Daoy (cell line): ENCODE data around the gene PLA2G2F. TPM values are rescaled to one million over a fixed set of nuclear protein-coding genes. Genes with fewer than 3 reads are reported as not detected.

Source experiments
- DNase-seq: peaks from one replicate; pipeline ENCODE4 v3.0.0-alpha.2; 2015; ENCODE audit warnings: low read depth
- total RNA-seq: library from RNA; depleted of rRNA; stranded (reverse); fragments of >200 nt; shearing (Covaris generic); gene quantifications from 2 replicates; pipeline ENCODE4 v1.2.3, GENCODE V29; 2014

The PLA2G2F gene
- total RNA-seq, 1 experiment from 2014 or later, result not detected

DNA sequence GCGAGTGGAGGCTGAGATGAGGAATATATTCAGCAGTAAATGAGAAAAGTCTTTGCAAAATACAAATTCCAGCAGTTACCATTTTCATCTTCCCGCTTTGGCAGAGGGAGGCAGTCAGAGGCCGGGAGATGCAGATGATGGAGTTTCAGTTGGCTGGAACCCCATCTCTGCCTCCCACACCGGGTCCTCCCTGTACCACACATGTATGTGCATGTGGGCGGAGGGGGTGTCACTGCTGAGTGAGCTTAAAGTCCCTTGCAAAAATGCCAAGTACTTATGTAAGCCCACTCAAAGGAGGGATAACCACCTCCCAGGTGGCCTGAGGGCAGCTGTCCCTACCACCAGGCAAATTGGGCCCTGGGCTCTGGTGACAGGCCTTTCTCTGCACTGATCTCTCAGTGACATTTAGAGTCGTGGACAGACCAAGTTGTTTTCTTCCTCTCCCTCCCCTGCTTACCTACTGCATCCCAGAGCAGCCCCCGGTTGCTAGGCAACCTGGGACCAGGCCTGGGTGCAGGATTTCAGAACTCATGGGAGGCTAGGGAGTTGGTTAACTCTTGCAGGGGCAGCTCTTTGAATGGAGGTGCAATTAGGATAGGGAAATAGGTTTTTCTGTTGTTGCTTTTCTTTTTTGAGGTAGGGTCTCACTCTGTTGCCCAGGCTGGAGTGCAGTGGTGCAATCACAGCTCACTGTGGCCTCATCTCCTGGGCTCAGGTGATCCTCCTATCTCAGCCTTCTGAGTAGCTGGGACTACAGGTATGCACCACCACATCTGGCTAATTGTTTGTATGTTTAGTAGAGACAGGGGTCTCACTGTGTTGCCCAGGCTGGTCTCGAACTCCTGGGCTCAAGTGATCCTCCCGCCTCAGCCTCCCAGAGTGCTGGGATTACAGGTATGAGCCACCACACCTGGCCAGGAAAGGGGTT is 29.7 kb downstream of the PLA2G2F start:
- no peak for DNase-seq

- DNase-seq, result no peak
These were observed 30.8 kb downstream of the PLA2G2F start for GRCh38 chr1:20169932-20170331.

DNA sequence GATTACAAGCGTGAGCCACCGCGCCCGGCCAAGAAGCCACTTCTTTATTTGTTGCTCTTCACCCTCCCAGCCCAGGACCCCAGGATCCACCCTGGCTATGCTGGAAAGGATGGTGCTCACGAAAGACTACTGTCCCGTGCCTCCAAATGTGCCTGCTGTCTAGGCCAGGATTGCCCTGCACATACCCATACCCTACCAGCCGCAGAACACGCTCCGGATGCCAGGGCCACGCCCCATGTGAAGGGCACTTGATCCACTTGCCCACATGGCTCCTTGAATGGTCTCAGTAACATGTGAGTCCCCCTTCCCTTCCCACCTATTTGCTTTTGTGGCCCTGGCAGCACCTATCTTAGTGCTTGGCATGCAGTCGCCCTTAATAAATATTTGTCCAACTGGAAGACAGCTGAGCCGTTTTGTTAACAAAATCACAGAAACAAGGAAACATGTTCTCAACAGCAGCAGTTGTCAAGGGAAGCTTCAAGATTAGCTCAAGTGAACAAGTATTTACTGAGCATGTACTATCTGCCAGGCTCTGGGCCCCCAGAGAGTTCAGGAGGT is 33.0 kb downstream of the PLA2G2F start:
- DNase-seq, result no peak

DNA sequence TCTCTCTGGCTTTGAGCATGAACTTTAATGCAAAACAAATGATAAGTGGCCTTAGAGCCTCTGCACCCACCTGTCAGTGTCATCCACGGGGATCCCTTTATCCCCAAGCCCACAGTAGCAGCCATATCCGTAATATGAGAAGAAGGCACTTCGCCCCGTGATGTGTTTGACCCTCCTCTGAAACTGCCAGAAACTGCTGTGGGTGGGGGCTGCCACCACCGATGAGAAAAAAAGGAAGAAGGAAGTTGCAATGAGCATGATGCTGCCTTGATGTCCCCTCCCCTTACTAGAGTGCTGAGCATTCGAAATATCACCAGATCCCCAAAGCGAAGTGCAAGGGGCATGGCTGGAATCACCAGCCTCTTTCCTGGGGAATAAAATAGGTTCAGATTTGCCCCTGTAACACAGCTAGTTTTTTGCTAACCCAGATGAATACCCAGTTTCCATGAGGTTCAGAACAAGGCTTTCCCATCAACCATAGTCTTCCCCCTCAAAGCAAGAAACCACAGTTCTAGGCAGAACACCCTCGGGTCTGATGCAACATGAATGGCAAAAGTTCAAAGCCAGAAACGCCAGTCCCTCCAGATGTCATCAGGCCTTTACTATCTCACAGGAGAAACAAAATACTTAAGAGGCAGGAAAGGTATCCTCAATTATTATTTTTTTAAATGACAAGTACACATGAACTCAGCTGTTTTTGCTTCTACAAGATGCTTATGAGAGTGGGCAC is 36.0 kb downstream of the PLA2G2F start:
- no peak for DNase-seq

GRCh38 chr1:20178634-20179370 is 39.7 kb downstream of the PLA2G2F start:
- no peak for DNase-seq

GRCh38 chr1:20179371-20180128 is 40.4 kb downstream of the PLA2G2F start:
- DNase-seq, result no peak

GRCh38 chr1:20180129-20180843 is 41.2 kb downstream of the PLA2G2F start:
- DNase-seq, result no peak

GRCh38 chr1:20180844-20181207 is 41.7 kb downstream of the PLA2G2F start:
- no peak for DNase-seq

DNA sequence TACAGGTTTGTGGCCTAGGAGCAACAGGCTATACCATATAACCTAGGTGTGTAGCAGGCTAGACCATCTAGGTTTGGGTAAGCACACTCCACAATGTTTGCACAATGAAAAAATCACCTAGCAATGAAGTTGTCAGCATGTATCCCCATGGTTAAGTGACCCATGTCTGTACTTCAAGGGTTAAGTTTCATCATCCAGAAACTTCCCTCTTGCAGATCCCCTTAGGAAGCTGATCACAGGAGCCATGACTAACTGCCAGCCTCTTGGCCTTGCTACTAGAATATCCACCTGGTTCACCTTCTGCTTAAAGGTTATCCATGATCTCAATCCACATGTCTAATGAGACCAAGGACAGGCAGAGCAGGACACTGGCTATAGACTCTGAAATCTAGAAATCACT is 43.3 kb downstream of the PLA2G2F start:
- DNase-seq, result no peak

DNA sequence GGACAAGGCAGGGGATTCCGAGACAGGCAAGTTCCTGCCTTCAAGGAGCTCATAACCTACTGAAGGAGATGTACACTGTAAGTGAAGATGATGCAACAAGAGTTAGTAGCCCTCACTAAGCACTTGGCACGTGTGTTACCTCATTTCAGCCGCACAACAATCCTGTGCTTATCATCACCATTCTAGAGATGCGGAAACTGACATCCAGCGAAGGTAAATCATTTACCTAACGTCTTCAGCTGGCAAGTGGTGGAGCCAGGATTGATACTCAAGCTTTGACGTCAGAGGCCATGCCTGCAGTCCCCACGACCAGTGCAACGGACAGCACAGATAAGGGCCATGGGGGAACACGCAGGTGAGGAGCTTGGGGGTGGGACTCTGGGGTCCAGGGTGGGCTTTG is 43.9 kb downstream of the PLA2G2F start:
- no peak for DNase-seq

- no peak for DNase-seq
These were observed 44.6 kb downstream of the PLA2G2F start for GRCh38 chr1:20183616-20184271.

DNA sequence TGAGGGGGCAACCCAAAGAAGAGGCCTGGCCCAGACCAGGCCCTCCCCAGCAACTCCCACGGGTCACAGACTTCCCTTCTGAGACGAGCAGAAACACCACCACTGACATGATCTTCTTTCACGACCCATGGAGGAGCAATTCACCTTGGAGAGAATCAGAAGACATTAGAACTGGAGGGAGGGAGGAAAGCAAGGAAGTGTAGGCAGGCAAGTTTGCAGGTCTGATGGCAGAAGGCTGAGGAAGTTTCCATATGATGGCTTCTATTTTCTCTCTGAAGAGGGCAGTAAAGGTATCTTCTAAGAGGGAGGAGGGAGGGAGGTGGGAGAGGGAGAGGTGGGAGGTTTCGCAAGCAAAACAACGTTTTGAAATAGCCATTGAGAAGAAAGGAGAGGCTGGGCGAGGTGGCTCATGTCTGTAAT is 45.4 kb downstream of the PLA2G2F start:
- DNase-seq, result no peak

DNA sequence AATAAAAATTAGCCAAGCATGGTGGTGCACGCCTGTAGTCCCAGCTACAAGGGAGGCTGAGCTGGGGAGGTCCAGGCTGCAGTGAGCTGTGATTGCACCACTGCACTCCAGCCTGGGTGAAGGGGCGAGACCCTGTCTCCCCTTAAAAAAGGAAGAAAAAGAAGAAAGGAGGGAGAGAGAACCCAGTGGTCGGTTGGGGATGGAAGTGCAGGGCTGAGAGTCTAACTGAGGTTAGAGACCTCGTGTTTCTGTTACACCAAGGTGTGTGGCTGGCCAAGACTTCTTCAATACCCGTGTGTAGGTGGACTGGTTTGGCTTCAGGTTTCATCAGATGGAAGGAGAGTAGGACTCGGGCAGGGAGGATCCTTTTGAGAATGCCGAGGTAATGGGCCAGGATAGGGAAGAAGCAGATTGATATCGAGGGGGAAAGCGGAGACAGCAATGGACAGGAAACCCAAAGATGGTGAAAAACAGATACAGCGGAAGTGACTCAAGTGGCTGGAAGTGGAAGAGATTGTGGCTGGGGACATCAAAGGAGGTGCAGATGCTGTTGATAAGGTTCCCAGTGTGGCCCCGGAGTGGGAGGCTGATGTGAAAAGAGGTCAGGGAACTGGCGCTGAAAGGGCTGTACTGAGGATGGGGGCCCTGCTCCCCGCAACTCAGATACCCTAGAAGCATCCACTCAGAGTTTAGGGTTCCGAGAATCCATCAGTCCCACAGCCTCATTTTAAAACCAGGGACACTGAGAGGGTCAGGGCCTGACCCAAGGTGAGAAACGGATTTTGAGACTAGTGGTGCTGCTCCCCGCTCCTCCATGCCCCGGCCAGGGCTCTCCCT is 46.1 kb downstream of the PLA2G2F start:
- DNase-seq, result peak; percentile 34

DNA sequence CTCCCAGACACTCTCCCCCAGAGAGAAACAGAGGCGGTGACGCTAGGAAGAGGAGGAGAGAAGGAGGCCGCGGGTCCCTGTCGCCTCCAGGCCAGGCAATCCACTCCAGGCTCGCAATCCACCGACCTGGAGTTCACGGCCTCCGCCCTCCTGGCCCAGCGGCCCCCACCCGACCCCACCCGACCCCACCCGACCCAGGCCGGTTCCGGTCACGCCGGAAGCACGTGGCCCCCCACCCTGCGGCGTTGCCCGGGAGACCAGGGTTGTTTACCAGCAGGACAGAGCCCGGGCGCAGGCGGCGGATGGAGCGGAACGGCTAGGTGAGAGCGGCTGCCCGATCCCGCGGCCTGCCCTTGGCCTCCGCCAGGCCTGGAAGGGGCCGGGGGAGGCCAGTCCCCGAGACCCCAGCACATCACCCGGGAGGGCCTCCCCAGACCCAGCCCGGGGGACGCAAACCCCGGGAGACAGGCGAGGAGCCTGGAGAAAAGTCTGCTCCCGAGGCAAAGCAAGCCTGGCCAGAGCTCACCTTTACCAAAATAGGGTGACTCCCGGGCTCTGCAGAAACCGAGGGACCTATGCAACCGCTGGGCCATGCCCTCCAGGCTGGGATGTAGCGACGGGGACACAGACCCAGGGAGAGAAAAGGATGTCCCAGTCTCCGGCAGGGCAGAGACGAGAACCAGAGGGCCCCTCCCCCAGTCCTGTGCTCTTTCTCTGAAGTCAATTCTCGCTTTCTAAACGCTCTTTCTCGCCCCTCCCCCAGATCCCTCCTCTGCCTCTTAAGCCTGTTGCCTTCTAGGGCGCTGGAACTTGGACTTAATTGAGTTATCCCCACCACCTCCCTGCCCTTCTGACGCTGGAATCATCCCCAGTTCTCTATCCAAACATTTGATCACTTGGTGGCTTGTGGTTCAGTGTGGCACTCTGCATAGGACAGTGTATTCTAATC is 47.0 kb downstream of the PLA2G2F start, which contains the start of the genes PLA2G2C and UBXN10:
Gene PLA2G2C, minus strand, starts transcription at position 685 of the 949 bp plus-strand sequence. CDS start 9,155 bp downstream, outside the sequence.
Gene UBXN10, plus strand, starts transcription at position 263 of the 949 bp plus-strand sequence. CDS start 4,466 bp downstream, outside the sequence.
- peak; percentile 39 for DNase-seq

GRCh38 chr1:20187103-20187812 is 48.1 kb downstream of the PLA2G2F start:
- no peak for DNase-seq

- DNase-seq, result no peak
These were observed 48.8 kb downstream of the PLA2G2F start for GRCh38 chr1:20187813-20188454.
